GM10266 (cell line): ENCODE data around the gene SBSN.
A peak's percentile ranks its signal among the peaks of the same experiment; 100 is the strongest.
"Not testable (repeated sequence)": the region's sequence is repeated elsewhere in the genome, so short reads cannot be mapped to it uniquely, and the experiment has no call there.

Experiments
- DNase-seq: peaks from one replicate; pipeline ENCODE4 v3.0.0; 2012; ENCODE audit errors: extremely low spot score
- TF ChIP-seq, protein P1 (sequence below): IDR thresholded peaks from 2 replicates; pipeline ENCODE4 v1.5.1; 2012; ENCODE audit warnings: mild to moderate bottlenecking, low read depth; ENCODE audit not compliant: control insufficient read depth, insufficient read depth; ENCODE audit errors: missing control alignments

The SBSN gene

DNA sequence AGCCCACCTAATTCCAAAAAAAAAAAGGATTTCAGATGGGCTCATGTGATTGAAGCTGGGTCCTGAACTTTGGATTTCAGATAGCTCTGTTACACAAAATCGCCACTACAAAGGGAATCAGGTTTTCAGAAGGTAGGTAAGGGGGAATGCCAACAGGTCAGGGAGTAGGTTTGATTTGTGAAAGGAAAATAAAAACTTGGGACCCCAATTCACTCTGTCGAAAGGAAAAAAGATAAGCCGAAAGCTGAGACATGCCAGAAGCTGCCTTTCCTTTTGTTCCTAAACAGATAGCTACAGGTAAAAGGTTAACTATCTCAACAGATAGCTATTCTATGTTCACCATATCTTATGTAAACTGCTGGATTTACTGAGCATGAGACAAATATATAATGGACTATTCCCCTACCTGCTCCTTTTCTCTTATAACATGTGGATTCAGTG, 41.8 kb downstream of the SBSN start:
- TF ChIP-seq, protein P1, sequence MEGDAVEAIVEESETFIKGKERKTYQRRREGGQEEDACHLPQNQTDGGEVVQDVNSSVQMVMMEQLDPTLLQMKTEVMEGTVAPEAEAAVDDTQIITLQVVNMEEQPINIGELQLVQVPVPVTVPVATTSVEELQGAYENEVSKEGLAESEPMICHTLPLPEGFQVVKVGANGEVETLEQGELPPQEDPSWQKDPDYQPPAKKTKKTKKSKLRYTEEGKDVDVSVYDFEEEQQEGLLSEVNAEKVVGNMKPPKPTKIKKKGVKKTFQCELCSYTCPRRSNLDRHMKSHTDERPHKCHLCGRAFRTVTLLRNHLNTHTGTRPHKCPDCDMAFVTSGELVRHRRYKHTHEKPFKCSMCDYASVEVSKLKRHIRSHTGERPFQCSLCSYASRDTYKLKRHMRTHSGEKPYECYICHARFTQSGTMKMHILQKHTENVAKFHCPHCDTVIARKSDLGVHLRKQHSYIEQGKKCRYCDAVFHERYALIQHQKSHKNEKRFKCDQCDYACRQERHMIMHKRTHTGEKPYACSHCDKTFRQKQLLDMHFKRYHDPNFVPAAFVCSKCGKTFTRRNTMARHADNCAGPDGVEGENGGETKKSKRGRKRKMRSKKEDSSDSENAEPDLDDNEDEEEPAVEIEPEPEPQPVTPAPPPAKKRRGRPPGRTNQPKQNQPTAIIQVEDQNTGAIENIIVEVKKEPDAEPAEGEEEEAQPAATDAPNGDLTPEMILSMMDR = no peak
- no peak for DNase-seq

DNA sequence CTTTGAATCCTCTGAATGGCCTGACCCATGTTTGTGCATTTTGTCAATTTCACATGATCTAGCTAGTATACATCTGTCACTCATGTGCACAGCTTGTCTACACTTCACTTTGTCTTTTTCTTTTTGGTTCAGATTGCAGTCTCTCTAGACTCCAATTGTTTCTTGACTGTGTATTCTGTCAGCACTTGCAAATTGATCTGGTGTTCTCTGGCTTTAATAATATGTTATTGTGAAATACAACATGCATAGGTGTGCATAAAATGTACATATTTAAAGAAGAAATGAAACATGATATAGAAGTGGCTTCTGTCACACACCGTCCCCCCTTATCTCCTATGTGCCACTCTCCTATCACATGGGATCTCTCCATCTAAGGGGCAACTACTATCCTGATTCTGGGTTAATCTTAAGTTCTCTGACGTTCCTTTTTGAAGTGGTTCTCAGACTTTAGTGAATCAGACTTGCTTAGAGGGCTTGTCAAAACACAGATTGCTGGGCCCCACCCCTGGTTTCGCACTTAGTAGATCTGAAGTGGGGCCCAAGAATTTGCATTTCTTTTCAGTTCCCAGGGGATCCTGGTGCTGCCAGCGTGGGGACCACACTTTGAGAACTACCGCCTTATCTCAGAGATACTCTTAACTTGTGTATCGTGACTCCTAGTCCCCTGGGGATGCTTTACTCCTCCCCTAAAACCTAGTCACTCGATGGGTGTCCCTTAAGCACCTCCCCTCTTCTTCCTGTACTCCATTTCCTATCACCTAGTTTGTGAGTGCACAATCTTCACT, 43.7 kb downstream of the SBSN start:
- DNase-seq = peak; percentile 81
- TF ChIP-seq, protein P1 = no peak

- TF ChIP-seq, protein P1 = no peak
- DNase-seq = no peak
Observed at GRCh38 chr19:35483089-35483488, 45.0 kb downstream of the SBSN start.

GRCh38 chr19:35478794-35479677, 49.1 kb downstream of the SBSN start:
- TF ChIP-seq, protein P1 = no peak
- no peak for DNase-seq

DNA sequence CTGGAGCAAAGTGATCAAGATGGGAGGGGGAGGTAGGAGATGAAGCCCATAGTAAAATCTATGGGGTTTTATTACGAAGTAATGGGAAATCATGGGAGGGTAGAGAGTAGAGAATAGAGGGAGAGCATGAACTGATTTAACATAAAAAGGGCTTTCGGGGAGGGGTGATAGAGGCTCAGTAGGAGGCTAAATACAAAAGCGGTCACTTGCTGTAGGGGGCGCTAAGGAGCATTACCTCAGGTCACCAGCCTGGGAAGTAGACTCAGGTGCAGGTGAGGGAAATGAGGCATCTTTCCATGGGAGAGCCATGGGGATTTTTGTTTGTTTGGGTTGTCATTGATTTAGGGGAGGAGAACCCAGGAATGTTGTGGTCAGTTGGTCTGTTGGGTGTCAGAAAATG, 52.0 kb downstream of the SBSN start:
- TF ChIP-seq, protein P1 = peak; percentile 36
- no peak for DNase-seq

- not testable (repeated sequence) for DNase-seq
Observed at GRCh38 chr19:35474594-35474993, 53.5 kb downstream of the SBSN start.

DNA sequence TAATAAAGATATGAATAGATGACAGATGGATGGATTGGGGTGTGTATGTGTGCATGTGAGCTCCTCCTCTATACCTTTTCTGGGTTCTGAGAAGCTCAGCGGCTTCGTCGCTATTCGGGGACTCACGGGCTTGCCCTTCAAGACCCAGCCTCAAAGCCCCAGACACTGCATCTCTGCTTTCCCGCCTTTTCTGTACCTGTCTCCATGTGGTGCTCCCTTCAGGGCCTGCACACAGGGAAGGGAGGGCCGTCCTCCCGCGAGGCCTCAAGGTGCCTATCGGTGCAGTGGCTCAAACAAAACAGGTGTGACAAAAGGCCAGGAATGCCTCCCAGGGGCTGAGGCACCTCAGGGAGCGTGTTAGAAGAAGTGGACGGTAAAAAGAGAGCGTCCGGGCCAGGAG, 54.0 kb downstream of the SBSN start:
- no peak for DNase-seq

More for the DNA sequence above, 54.0 kb downstream of the SBSN start:
- TF ChIP-seq, protein P1 = no peak
